GM12892 (cell line): ENCODE data around the gene CSH1.
"Not testable (repeated sequence)": the region's sequence is repeated elsewhere in the genome, so short reads cannot be mapped to it uniquely, and the experiment has no call there.

Source experiments
- DNase-seq: peaks from one replicate; pipeline ENCODE4 v3.0.0; 2011; ENCODE audit not compliant: insufficient read length
- FAIRE-seq: peaks from 2 replicates; lab custom pipeline; 2011; peaks lifted over from hg19 to GRCh38; lab: Jason Lieb, UNC
- POLR2A ChIP-seq: IDR thresholded peaks from 2 replicates; pipeline ENCODE4 v1.6.1; 2011; ENCODE audit warnings: low read depth, low read length, control low read depth
- POLR2AphosphoS5 ChIP-seq: IDR thresholded peaks from 2 replicates; pipeline ENCODE4 v1.6.1; 2011; ENCODE audit warnings: low read depth, low read length, control low read depth
- TAF1 ChIP-seq: IDR thresholded peaks from 2 replicates; pipeline ENCODE4 v1.6.1; 2011; ENCODE audit warnings: low read depth, mild to moderate bottlenecking, control low read depth, low read length, borderline replicate concordance

The CSH1 gene

DNA sequence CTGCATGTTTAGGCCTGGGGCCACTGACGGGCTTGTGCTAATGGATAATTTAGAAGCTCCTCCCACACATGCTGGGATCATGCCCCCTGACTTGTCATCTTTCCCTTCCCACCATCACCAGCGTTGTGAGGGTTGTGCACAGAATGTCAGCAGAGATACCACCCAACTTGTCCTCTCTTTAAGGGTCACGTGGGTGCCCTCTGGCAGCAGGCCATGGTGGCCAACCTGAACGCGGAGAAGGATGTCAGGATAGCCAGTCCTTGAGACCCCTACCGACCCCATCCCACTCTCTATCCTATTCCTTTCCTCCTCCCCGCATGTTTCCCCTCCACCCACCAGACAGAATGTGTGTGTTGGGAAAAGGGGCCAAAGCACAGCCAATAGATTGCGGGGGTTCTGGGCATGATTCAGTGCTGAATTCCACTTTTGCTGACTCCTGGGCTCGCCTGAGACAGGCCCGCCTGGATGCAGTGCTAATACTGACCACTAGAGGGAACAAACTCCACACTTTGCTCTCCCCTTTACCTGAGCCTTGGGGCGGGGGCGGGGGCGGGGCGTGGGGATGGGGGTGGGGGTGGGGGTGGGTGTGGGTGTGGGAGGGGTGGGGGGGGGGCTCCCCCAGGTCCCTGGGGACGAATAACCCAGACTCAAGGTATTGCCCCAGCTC lies 14.3 kb downstream of the CSH1 start, which contains the start of gene GH2:
TSS of gene GH2 (minus strand) at position 10 of the 667 bp plus-strand sequence. CDS start 143 bp downstream, outside the sequence.
- DNase-seq (peak; percentile 72), FAIRE-seq (no peak)
- TF ChIP-seq POLR2AphosphoS5 (no peak), POLR2A (no peak), TAF1 (no peak)

GRCh38 chr17:63881337-63881736 lies 15.0 kb downstream of the CSH1 start:
- FAIRE-seq, DNase-seq: not testable (repeated sequence)

DNA sequence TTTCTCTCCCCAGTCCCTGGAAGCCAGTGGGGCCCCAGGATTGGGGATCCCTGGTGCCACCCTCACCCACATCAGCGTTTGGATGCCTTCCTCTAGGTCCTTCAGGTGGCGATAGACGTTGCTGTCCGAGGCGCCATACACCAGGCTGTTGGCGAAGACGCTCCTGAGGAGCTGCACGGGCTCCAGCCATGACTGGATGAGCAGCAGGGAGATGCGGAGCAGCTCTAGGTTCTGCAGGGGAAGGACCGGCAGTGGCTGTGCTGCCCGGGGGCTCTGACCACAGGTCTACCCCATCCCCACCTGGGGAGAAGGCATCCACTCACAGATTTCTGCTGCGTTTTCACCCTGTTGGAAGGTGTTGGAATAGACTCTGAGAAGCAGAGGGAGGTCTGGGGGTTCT lies 15.7 kb downstream of the CSH1 start:
- no peak for DNase-seq

DNA sequence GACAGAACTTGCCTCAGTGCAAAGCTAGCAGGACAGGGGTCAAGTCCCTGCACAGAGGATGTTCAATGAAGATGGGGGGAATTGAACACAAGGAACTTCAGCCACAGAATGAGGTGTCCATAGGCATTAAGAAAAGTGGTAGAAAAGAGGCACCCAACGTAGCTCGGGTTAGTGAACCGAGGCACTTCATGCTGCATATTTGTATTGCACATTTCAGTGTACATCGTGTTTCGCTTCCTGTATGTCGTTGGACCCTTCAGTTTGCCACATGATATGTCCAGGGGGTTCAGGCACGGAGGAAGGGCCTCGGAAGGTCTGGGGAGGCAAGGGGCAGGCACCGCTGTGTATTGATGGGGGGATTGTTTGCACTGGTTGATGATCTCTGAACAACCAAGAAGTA lies 18.0 kb downstream of the CSH1 start:
- not testable (repeated sequence) for DNase-seq, FAIRE-seq

More for the DNA sequence above, 15.7 kb downstream of the CSH1 start:
- TF ChIP-seq POLR2A (no peak), POLR2AphosphoS5 (no peak), TAF1 (no peak)
- no peak for FAIRE-seq

- not testable (repeated sequence) for FAIRE-seq, DNase-seq
Observed at GRCh38 chr17:63874693-63875092, 21.7 kb downstream of the CSH1 start.

GRCh38 chr17:63874061-63874626 lies 22.2 kb downstream of the CSH1 start:
- FAIRE-seq, DNase-seq: not testable (repeated sequence)

- not testable (repeated sequence) for FAIRE-seq, DNase-seq
Observed at GRCh38 chr17:63873577-63873976, 22.8 kb downstream of the CSH1 start, which contains the start of gene CSH2. TSS of gene CSH2 (minus strand) at chr17:63873677. CDS start at chr17:63873614, 63 bp downstream.

- FAIRE-seq, DNase-seq: not testable (repeated sequence)
Observed at GRCh38 chr17:63871646-63872365, 24.6 kb downstream of the CSH1 start.

DNA sequence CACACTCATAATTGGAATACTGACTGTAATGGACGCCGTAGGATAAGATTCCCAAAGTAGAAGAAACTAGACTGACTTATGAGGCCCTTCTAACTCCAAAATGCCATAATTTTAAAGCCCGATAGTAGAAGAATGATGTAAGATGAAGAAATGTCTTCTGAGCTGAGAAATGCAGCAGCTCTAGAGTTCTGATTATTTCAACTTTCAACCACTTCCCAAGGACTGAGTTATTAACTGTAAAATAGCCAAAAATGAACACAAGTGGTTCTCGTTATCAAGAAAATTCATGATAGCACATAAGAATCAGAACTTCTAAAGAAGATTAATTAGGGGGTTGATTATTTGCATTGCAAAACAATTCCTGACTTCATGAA lies 26.1 kb downstream of the CSH1 start:
- not testable (repeated sequence) for FAIRE-seq, DNase-seq

DNA sequence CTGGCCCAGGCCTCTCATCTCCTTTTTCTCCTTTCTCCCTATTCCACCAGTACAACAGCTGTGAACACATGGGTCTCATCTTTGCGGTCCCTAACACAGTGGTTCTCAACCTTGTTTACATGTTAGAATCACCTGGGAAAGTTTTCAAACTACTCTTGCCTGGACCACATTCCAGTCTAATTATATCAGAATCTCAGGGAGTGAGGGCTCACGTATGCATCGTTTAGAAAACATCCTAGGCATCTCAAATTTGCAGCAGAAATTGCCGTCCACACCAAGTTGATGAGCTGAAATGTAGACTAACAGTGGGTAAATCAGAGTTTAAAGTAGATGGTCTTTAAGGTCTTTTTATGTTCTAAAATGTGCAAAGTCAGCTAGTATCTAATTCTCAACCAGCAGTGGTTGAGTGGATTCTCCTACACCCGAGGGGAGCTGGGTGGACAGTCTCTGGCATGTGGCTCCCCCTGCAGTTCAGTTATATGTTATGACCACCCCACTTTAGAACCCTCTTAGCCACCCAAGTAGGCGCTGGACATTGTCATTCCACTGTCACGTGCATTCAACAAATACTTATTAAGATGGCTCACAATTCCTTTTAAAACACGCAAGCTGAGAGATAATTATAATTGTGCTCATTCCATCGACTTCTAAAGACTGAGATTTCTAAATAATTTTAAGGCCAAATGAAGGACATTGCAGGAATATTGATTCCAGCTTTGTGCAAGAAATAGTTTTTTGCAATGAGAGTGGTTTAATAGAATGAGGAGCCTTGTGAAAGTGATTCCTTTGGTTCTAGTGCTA lies 26.7 kb downstream of the CSH1 start:
- not testable (repeated sequence) for FAIRE-seq, DNase-seq

- not testable (repeated sequence) for DNase-seq, FAIRE-seq
Observed at GRCh38 chr17:63866625-63867024, 29.7 kb downstream of the CSH1 start.

DNA sequence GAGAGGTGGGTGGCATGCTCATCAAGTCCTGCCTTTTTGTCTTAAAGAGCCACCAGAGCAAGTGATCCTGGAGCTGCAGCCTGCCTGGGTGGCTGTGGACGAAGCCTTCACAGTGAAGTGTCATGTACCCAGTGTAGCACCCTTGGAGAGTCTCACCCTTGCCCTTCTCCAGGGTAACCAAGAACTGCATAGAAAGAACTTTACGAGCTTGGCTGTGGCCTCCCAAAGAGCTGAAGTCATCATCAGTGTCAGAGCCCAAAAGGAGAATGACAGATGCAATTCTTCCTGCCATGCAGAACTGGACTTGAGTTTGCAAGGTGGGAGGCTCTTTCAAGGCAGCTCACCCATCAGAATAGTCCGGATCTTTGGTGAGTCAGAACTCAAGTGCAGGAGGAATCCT lies 37.1 kb downstream of the CSH1 start:
- TF ChIP-seq POLR2AphosphoS5 (no peak), POLR2A (no peak), TAF1 (no peak)
- DNase-seq (no peak), FAIRE-seq (no peak)

DNA sequence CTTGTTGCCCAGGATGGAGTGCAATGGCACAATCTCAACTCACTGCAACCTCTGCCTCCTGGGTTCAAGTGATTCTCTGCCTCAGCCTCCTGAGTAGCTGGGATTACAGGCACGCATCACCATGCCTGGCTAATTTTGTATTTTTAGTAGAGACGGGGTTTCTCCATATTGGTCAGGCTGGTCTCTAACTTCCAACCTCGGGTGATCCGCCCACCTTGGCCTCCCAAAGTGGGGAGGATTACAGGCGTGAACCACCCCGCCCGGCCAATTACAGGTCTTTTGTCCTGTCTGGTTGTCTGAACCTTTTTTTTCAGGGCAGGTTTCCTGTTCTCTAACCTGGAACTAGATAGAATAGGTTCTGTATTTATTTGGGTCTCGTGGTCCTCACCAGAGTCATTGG lies 39.9 kb downstream of the CSH1 start:
- DNase-seq, FAIRE-seq: not testable (repeated sequence)
